Skin of body (tissue), 2 donors: Measurements from ENCODE around the gene BOK. TPM values are rescaled to one million over a fixed set of nuclear protein-coding genes. Genes with fewer than 3 reads are reported as not detected.
"Not testable (repeated sequence)": the region's sequence is repeated elsewhere in the genome, so short reads cannot be mapped to it uniquely, and the experiment has no call there.

ENCODE experiments used
- DNase-seq: peaks from one replicate; lab custom pipeline; 2025; lab: John Stamatoyannopoulos, UW
- total RNA-seq: library from RNA; depleted of rRNA; stranded (reverse); fragments of >200 nt; gene quantifications from one replicate; pipeline ENCODE4 v1.2.3, GENCODE V29; 2014

The BOK gene
- total RNA-seq, 1 donor from 2014 or later: 17.9 TPM

GRCh38 chr2:241555711-241556110 lies 2.8 kb upstream of the BOK start:
- no peak for DNase-seq

GRCh38 chr2:241556746-241557145 lies 1.8 kb upstream of the BOK start:
- no peak for DNase-seq

GRCh38 chr2:241559323-241560161 lies 997 bp downstream of the BOK start:
- DNase-seq: no peak

- DNase-seq: no peak
Observed at GRCh38 chr2:241560162-241560882, 1.8 kb downstream of the BOK start.

- no peak for DNase-seq
Observed at GRCh38 chr2:241560883-241561474, 2.4 kb downstream of the BOK start.

- no peak for DNase-seq
Observed at GRCh38 chr2:241561832-241562231, 3.3 kb downstream of the BOK start.

GRCh38 chr2:241562269-241562891 lies 3.8 kb downstream of the BOK start:
- DNase-seq: no peak

- DNase-seq: no peak
Observed at GRCh38 chr2:241563031-241563507, 4.5 kb downstream of the BOK start.

- DNase-seq: no peak
Observed at GRCh38 chr2:241563571-241563980, 5.0 kb downstream of the BOK start.

GRCh38 chr2:241563981-241564595 lies 5.5 kb downstream of the BOK start:
- no peak for DNase-seq

- no peak for DNase-seq
Observed at GRCh38 chr2:241564596-241565410, 6.3 kb downstream of the BOK start.

- DNase-seq: no peak
Observed at GRCh38 chr2:241565411-241565810, 6.9 kb downstream of the BOK start.

- DNase-seq: not testable (repeated sequence)
Observed at GRCh38 chr2:241566021-241566420, 7.5 kb downstream of the BOK start.

GRCh38 chr2:241566468-241566867 lies 7.9 kb downstream of the BOK start:
- no peak for DNase-seq

GRCh38 chr2:241567266-241567665 lies 8.7 kb downstream of the BOK start:
- not testable (repeated sequence) for DNase-seq

- DNase-seq: no peak
Observed at GRCh38 chr2:241567776-241568175, 9.2 kb downstream of the BOK start.

- DNase-seq: no peak
Observed at GRCh38 chr2:241568726-241569125, 10.2 kb downstream of the BOK start.

GRCh38 chr2:241569831-241570281 lies 11.3 kb downstream of the BOK start:
- DNase-seq: no peak

GRCh38 chr2:241570961-241571581 lies 12.5 kb downstream of the BOK start:
- no peak for DNase-seq
